Astrocyte of the spinal cord (primary cell): Measurements from ENCODE around the gene PLEKHA3.

Experiments
- DNase-seq: peaks from one replicate; pipeline ENCODE4 v3.0.0; 2011; ENCODE audit warnings: low read depth, low spot score
- H3K4me3 ChIP-seq: 2 replicates; pipeline ENCODE4 v1.5.1; 2011; ENCODE audit warnings: low read depth, mild to moderate bottlenecking, low read length, moderate library complexity
- CTCF ChIP-seq: IDR thresholded peaks from 2 replicates; pipeline ENCODE4 v1.5.1; 2012; ENCODE audit warnings: low read depth, mild to moderate bottlenecking, low read length, inconsistent platforms
- in situ Hi-C: cut with HindIII; loops from 2 replicates; pipeline ENCODE4 v1.10.0; 2017; ENCODE audit warnings: low sequenced_read_pairs

PLEKHA3 gene

GRCh38 chr2:178506949-178507348 lies 26.7 kb downstream of the PLEKHA3 start:
- H3K4me3 ChIP-seq = no peak overlapping the region
- in situ Hi-C loops = no loop called here
- no peak for TF ChIP-seq CTCF
- DNase-seq = no peak

DNA sequence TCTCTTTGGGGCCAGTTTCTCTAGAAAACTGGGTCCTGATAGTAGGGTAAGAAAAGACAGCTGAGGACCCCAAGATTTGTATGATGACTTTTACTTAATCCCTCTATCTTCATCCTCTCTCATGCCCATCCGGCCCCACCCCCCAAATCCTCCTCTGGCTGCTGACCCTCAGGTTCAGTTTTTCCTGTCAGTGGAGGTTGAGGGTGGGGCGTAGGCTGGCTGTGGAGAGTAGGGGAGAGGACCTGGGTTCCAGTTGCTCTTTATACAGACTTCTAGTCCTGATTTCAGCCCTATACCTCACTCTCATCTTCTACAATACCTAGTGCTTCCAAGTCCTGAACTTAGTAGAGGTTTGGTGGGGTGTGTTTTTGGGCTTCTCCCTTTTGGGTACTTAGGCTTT lies 28.4 kb downstream of the PLEKHA3 start:
- TF ChIP-seq CTCF = no peak
- DNase-seq = no peak
- no peak overlapping the region for H3K4me3 ChIP-seq
- in situ Hi-C loops = no loop called here

GRCh38 chr2:178510384-178510783 lies 30.1 kb downstream of the PLEKHA3 start:
- in situ Hi-C loops = no loop called here
- TF ChIP-seq CTCF = no peak
- no peak for DNase-seq
- H3K4me3 ChIP-seq = no peak overlapping the region

DNA sequence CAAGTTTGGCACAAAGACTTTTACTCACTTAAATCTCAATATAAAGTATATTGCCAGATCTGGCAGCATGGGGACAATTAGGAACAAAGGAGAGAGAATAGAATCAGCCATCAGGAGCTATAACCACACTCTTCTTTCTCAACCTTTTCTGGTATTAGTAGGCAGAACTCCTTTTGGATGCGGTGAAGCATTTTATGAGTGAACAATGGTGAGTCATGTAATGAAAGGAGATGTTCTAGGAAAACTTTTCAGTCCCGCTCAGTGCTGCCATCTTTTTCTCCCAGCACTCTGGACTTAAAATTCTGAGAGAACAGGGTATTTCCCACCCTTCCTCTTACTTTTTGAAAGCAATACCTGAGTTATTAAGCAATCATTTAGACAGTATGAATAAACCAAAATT lies 32.2 kb downstream of the PLEKHA3 start:
- H3K4me3 ChIP-seq = no peak overlapping the region
- in situ Hi-C loops = no loop called here
- peak; percentile 9 for TF ChIP-seq CTCF
- peak; percentile 69 for DNase-seq

DNA sequence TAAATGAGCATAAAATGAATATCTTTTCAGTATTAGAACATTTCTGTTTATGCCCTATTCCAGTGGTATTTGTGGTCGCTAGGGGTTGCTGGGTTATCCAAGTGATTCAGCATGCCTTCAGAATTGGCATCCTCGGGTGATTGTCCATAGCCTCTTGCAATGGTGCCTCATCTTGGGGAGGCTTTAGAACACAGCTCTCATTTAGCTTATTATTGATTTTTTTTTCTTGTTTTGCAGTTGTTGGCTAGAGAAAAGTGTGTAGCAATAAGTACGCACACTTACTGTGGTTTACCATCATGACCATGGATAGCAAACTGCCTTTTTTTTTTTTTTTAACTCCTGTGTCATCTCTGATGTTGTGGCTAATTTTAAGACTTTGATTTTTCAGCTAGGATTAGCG lies 33.6 kb downstream of the PLEKHA3 start:
- DNase-seq = peak; percentile 44
- in situ Hi-C loops = no loop called here

DNA sequence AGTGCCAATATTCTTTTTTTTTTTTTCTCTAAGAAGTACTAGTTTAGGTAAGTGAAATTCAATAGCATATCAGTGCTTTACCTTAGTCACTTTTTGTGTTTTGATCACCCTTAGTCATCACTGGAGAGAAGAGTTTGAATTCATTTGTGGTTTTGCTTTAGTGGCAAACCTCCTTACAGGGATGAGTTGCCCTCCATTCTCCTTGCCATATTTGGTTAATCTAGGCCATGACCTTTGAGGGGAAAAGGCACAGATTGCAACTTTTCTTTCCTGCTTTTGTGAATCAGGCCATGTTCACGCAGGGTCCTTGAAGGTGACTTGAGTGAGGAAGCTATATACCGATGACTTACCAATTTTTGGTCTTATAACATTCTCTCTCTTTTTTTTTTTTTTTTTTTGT lies 34.4 kb downstream of the PLEKHA3 start:
- DNase-seq = peak; percentile 78
- no peak overlapping the region for H3K4me3 ChIP-seq
- in situ Hi-C loops = no loop called here
- TF ChIP-seq CTCF = no peak

More for the DNA sequence above, 33.6 kb downstream of the PLEKHA3 start:
- H3K4me3 ChIP-seq = no peak overlapping the region
- TF ChIP-seq CTCF = no peak

GRCh38 chr2:178517496-178517895 lies 37.2 kb downstream of the PLEKHA3 start:
- no peak overlapping the region for H3K4me3 ChIP-seq
- peak; percentile 9 for DNase-seq
- in situ Hi-C loops = no loop called here
- TF ChIP-seq CTCF = no peak
